Neural progenitor cell (in vitro differentiated cells): ENCODE results near the gene NFIL3. TPM values are rescaled to one million over a fixed set of nuclear protein-coding genes. Genes with fewer than 3 reads are reported as not detected.
"Not testable (repeated sequence)": the region's sequence is repeated elsewhere in the genome, so short reads cannot be mapped to it uniquely, and the experiment has no call there.

Experiments
- DNase-seq: peaks from one replicate; pipeline ENCODE4 v3.0.0-alpha.2; 2016; ENCODE audit warnings: low spot score
- H2AFZ ChIP-seq: fragments of 200-600 bp; sonication (generic); replicated peaks from 2 replicates; pipeline ENCODE4 v1.6.1; 2016; ENCODE audit warnings: antibody characterized with exemption
- H3F3A ChIP-seq: fragments of 200-600 bp; sonication (generic); 2 replicates; pipeline ENCODE4 v1.6.1; 2016; ENCODE audit warnings: antibody characterized with exemption, low read depth
- H3K27ac ChIP-seq: fragments of 200-600 bp; sonication (generic); 2 replicates; pipeline ENCODE4 v1.5.1; 2016; ENCODE audit warnings: mild to moderate bottlenecking
- H3K27me3 ChIP-seq: fragments of 200-600 bp; sonication (generic); 2 replicates; pipeline ENCODE4 v1.6.1; 2016; ENCODE audit warnings: mild to moderate bottlenecking, moderate library complexity
- H3K36me3 ChIP-seq: fragments of 200-600 bp; sonication (generic); 2 replicates; pipeline ENCODE4 v1.5.1; 2016
- H3K4me1 ChIP-seq: fragments of 200-600 bp; sonication (generic); 2 replicates; pipeline ENCODE4 v1.6.1; 2016; ENCODE audit warnings: mixed run types
- H3K4me2 ChIP-seq: fragments of 200-600 bp; sonication (generic); 2 replicates; pipeline ENCODE4 v1.6.1; 2016
- H3K4me3 ChIP-seq: fragments of 200-600 bp; sonication (generic); 2 replicates; pipeline ENCODE4 v1.5.1; 2016
- H3K79me2 ChIP-seq: fragments of 200-600 bp; sonication (generic); 2 replicates; pipeline ENCODE4 v1.6.1; 2016; ENCODE audit warnings: low read depth
- H3K9ac ChIP-seq: fragments of 200-600 bp; sonication (generic); 2 replicates; pipeline ENCODE4 v1.6.1; 2016
- H3K9me3 ChIP-seq: fragments of 200-600 bp; sonication (generic); 2 replicates; pipeline ENCODE4 v1.5.1; 2016; ENCODE audit warnings: low read depth
- H4K20me1 ChIP-seq: fragments of 200-600 bp; sonication (generic); 2 replicates; pipeline ENCODE4 v1.6.1; 2016; ENCODE audit warnings: low read depth
- H3K27ac Mint-ChIP-seq: 3 replicates; pipeline ENCODE4 v1.8.0; 2021; ENCODE audit warnings: mixed read lengths
- H3K27me3 Mint-ChIP-seq: 2 replicates; pipeline ENCODE4 v1.8.0; 2022; ENCODE audit warnings: low read depth, mild to moderate bottlenecking, inconsistent platforms, moderate library complexity, mixed read lengths; ENCODE audit not compliant: insufficient read depth
- H3K36me3 Mint-ChIP-seq: 3 replicates; pipeline ENCODE4 v1.8.0; 2021; ENCODE audit warnings: mixed read lengths
- H3K4me1 Mint-ChIP-seq: 3 replicates; pipeline ENCODE4 v1.8.0; 2021; ENCODE audit warnings: mixed read lengths
- H3K4me3 Mint-ChIP-seq: 3 replicates; pipeline ENCODE4 v1.8.0; 2021; ENCODE audit warnings: mild to moderate bottlenecking, moderate library complexity, mixed read lengths
- H3K9me3 Mint-ChIP-seq: 3 replicates; pipeline ENCODE4 v1.8.0; 2020; ENCODE audit warnings: mixed read lengths
- EZH2 ChIP-seq: fragments of 200-600 bp; sonication (generic); IDR thresholded peaks from 2 replicates; pipeline ENCODE4 v1.6.1; 2017; ENCODE audit warnings: antibody characterized with exemption, mild to moderate bottlenecking, moderate library complexity
- EZH2phosphoT487 ChIP-seq: fragments of 200-600 bp; sonication (generic); IDR thresholded peaks from 2 replicates; pipeline ENCODE4 v1.6.1; 2017; ENCODE audit warnings: antibody characterized with exemption
- total RNA-seq: library from RNA; depleted of rRNA; stranded (reverse); fragments of >200 nt; gene quantifications from 2 replicates; pipeline ENCODE4 v1.2.3, GENCODE V29; 2015; ENCODE audit warnings: low replicate concordance
- TF ChIP-seq, protein P1 (sequence below): fragments of 200-600 bp; sonication (generic); IDR thresholded peaks from 2 replicates; pipeline ENCODE4 v1.5.1; 2017; ENCODE audit warnings: antibody characterized with exemption, mild to moderate bottlenecking

Gene NFIL3
- total RNA-seq, 1 donor from 2014 or later = 22.3 TPM

DNA sequence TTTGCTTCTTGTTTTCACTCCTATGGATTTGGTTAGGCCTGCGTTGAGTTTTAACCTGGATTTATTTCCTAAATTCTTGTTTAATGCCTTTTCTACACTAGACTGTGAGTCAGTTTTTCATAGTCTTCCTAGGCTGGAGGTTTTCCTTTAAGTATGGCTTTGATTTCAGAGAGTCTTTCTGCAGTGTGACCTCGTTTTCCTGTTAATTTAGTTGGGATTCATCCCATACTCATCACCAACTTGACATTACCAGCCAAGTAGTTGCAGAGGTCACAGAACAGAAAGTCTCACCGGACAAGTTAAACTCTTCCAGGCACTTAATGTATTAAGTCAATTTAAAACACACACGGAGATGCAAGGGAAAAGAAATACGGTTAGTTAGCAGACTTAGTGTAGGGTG lies 32.2 kb downstream of the NFIL3 start:
- Histone ChIP-seq H3K79me2 (no peaks in the 10 kb centered on the region), H2AFZ (no peak overlapping the region), H4K20me1 (no peaks in the 10 kb centered on the region), H3K4me1 (no peaks in the 10 kb centered on the region), H3K4me3 (no peak overlapping the region), H3F3A (no peaks in the 10 kb centered on the region), H3K36me3 (no peaks in the 10 kb centered on the region), H3K27me3 (no peaks in the 10 kb centered on the region), H3K27ac (no peak overlapping the region), H3K9ac (no peak overlapping the region), H3K9me3 (no peaks in the 10 kb centered on the region), H3K4me2 (no peak overlapping the region)
- no peaks in the 10 kb centered on the region for H3K9me3 Mint-ChIP-seq
- H3K27me3 Mint-ChIP-seq = peaks cover 5% of the 10 kb centered on the region
- no peaks in the 10 kb centered on the region for H3K4me1 Mint-ChIP-seq
- no peak overlapping the region for H3K27ac Mint-ChIP-seq
- H3K4me3 Mint-ChIP-seq = no peak overlapping the region
- no peak for TF ChIP-seq EZH2phosphoT487
- TF ChIP-seq, protein P1, sequence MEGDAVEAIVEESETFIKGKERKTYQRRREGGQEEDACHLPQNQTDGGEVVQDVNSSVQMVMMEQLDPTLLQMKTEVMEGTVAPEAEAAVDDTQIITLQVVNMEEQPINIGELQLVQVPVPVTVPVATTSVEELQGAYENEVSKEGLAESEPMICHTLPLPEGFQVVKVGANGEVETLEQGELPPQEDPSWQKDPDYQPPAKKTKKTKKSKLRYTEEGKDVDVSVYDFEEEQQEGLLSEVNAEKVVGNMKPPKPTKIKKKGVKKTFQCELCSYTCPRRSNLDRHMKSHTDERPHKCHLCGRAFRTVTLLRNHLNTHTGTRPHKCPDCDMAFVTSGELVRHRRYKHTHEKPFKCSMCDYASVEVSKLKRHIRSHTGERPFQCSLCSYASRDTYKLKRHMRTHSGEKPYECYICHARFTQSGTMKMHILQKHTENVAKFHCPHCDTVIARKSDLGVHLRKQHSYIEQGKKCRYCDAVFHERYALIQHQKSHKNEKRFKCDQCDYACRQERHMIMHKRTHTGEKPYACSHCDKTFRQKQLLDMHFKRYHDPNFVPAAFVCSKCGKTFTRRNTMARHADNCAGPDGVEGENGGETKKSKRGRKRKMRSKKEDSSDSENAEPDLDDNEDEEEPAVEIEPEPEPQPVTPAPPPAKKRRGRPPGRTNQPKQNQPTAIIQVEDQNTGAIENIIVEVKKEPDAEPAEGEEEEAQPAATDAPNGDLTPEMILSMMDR = no peak
- no peak for TF ChIP-seq EZH2
- H3K36me3 Mint-ChIP-seq = no peaks in the 10 kb centered on the region
- no peak for DNase-seq

DNA sequence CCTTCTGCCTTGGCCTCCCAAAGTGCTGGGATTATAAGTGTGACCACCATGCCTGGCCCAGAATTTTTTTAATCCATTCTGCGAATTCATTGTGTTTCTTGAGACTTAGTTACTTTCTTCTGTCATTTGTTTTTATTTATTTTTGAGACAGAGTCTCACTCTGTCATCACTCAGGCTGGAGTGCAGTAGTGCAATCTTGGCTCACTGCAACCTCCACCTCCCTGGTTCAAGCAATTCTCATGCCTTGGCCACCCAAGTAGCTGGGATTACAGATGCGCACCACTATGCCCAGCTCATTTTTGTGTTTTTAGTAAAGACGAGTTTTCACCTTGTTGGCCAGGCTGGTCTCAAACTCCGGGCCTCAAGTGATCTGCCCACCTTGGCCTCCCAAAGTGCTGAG lies 33.9 kb downstream of the NFIL3 start:
- H3K4me1 Mint-ChIP-seq, H3K79me2 ChIP-seq, H3K27me3 Mint-ChIP-seq, H3K36me3 ChIP-seq, H3K27me3 ChIP-seq, H3K27ac ChIP-seq, H2AFZ ChIP-seq, H3K4me2 ChIP-seq, H3K9me3 ChIP-seq, H3F3A ChIP-seq, H3K4me1 ChIP-seq, H3K4me3 Mint-ChIP-seq, H3K27ac Mint-ChIP-seq, H3K4me3 ChIP-seq, H3K36me3 Mint-ChIP-seq, H4K20me1 ChIP-seq, H3K9ac ChIP-seq, H3K9me3 Mint-ChIP-seq, DNase-seq: not testable (repeated sequence)

DNA sequence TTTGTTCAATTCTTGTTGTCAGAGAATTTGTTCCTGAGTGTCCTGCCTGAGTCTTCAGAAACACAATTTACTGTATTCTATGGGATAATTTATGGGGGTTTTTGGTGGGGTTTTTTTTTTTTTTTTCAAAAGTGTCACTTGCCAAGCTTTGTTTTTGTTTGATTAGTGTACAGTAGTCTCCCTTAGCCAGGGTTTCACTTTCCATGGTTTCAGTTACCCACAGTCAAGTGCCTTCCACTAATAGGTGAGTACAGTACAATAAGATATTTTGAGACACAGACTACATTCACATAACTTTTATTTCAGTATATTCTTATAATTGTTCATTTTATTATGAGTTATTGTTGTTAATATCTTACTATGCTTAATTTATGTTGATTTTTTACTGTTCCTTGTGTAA lies 36.9 kb downstream of the NFIL3 start:
- no peak overlapping the region for H3K4me2 ChIP-seq
- DNase-seq = no peak
- H2AFZ ChIP-seq = no peak overlapping the region
- H4K20me1 ChIP-seq = no peaks in the 10 kb centered on the region
- Mint-ChIP-seq H3K9me3 (no peaks in the 10 kb centered on the region), H3K4me3 (no peak overlapping the region), H3K27ac (no peak overlapping the region), H3K4me1 (no peaks in the 10 kb centered on the region), H3K27me3 (peaks cover 7% of the 10 kb centered on the region), H3K36me3 (no peaks in the 10 kb centered on the region)
- no peaks in the 10 kb centered on the region for H3K36me3 ChIP-seq
- no peaks in the 10 kb centered on the region for H3K4me1 ChIP-seq
- no peaks in the 10 kb centered on the region for H3F3A ChIP-seq
- H3K79me2 ChIP-seq = no peaks in the 10 kb centered on the region
- H3K27me3 ChIP-seq = no peaks in the 10 kb centered on the region
- no peak overlapping the region for H3K27ac ChIP-seq
- H3K9me3 ChIP-seq = no peaks in the 10 kb centered on the region
- no peak for TF ChIP-seq EZH2
- TF ChIP-seq EZH2phosphoT487 = no peak
- TF ChIP-seq, protein P1 = no peak
- no peak overlapping the region for H3K9ac ChIP-seq
- no peak overlapping the region for H3K4me3 ChIP-seq

DNA sequence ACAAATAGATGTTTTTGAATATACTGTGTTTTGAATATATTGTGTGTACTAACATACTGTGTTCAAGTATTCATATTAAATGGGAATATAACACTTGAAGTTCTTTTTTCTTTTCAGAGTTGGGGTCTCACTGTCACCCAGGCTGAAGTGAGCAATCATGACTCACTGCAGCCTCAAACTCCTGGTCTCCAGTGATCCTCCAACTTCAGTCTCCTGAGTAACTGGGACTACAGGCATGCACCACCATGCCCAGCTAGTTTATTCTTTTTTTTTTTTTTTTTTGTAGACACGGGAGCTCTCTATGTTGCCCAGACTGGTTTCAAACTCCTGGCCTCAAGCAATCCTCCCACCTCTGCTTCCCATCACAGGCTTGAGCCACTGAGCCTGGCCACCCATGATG lies 38.7 kb downstream of the NFIL3 start:
- Histone ChIP-seq H3K4me2 (no peak overlapping the region), H3K9me3 (no peaks in the 10 kb centered on the region), H4K20me1 (no peaks in the 10 kb centered on the region), H3K9ac (no peak overlapping the region), H3K79me2 (no peaks in the 10 kb centered on the region), H3K36me3 (no peaks in the 10 kb centered on the region), H2AFZ (no peak overlapping the region), H3K4me1 (no peaks in the 10 kb centered on the region), H3K27me3 (no peaks in the 10 kb centered on the region), H3K4me3 (no peak overlapping the region), H3F3A (no peaks in the 10 kb centered on the region), H3K27ac (no peak overlapping the region)
- TF ChIP-seq, protein P1 = no peak
- TF ChIP-seq EZH2phosphoT487 = no peak
- no peak for TF ChIP-seq EZH2
- H3K36me3 Mint-ChIP-seq = no peaks in the 10 kb centered on the region
- no peaks in the 10 kb centered on the region for H3K9me3 Mint-ChIP-seq
- no peak for DNase-seq
- H3K27ac Mint-ChIP-seq = no peak overlapping the region
- peaks cover 7% of the 10 kb centered on the region for H3K27me3 Mint-ChIP-seq
- H3K4me1 Mint-ChIP-seq = no peaks in the 10 kb centered on the region
- no peak overlapping the region for H3K4me3 Mint-ChIP-seq
